SK-N-DZ (cell line): ENCODE results near the gene KRT78.

Experiments
- DNase-seq: peaks from one replicate; pipeline ENCODE4 v3.0.0-alpha.2; 2015; ENCODE audit warnings: low spot score

KRT78 gene

DNA sequence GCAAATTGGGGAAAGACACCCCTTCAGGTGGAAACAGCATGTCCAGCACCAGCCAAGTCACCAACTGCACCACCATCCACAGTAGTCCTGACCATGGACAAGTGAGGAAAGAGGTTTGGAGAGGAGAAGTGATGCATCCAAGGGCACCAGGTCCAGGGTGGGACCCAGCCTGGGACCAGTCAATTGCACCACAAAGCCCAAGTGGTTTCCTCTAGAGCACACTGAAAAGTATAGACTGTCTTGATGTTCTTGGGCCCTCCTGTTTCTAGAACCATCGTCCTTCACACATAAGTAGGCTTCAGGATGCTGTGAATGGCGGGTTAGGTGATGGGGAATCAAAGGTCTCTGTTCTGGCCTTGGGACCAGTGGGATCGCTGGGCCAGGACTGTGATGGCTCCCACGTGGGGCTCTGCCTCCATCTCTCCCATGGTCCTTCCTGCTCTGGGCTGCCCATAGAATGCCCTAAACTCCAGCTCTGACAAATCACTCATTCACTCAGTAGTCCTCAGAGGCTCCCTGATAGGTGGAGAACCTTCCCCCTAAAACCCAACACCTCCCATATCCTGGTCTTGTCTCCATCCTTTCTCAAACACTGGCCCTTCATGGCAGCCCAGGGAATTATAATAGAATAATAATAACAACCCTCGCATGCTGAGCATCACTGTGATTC lies 23.9 kb downstream of the KRT78 start:
- no peak for DNase-seq

GRCh38 chr12:52823761-52824450 lies 24.9 kb downstream of the KRT78 start:
- DNase-seq, result no peak

- DNase-seq, result no peak
These were observed 25.9 kb downstream of the KRT78 start for GRCh38 chr12:52822771-52823510.

DNA sequence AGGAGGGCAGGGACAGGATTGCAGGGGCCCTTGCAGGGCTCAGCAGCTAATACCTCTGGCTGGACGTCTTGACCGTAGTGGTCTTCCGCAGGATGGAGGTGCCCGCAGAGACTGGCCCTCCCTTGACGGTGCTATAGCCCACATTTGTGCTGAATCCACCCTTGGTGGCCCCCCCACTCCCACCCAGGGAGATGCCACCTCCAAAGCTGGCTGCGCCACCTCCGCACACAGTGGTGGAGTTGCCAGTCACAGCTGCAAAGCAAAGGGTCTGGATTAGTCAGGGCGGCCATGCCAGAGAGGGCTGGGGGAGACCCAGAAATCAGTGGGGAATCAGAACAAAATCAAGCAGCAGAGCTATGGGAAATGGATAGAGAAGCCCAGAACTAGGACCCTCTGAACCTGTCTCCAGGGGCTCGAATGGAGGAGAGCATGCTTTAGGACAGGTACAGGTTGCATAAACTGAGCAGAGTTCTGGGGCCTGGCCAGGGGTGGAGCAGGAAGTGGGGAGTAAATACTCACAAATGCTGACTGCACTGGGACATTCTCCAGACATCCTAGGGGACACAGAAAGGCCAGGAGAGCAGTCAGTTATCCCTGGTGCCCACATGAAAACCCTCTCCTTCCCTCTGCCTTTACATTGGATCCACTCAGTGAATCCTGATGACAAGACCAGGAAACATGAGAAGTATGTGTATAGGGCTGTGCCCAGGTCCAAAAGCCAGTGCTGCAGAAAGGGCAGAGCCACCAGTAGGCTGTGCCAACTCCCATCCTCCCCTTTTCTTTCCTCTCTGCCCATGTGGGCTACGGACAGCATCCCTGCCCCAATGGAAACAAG lies 26.8 kb downstream of the KRT78 start:
- no peak for DNase-seq

- no peak for DNase-seq
These were observed 27.6 kb downstream of the KRT78 start for GRCh38 chr12:52821071-52821730.

DNA sequence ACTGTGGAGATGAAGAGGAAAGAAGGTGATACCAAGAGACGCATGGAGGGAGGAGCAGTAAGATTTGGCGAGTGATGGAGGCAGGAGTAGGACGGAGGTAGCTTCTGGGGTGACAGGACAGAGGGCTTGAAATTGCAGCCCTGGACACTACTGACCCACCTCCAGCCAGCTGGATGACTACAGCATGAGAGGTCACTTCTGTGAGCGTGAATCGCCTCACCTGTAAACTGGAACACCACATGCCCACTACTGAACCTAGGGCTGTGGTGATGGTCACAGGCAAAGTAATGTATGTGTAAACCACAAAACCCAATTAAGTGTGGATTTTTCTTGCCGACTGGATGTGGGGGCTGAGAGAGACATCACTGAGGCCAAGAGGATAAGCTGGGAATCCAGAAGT lies 28.3 kb downstream of the KRT78 start:
- DNase-seq, result no peak

DNA sequence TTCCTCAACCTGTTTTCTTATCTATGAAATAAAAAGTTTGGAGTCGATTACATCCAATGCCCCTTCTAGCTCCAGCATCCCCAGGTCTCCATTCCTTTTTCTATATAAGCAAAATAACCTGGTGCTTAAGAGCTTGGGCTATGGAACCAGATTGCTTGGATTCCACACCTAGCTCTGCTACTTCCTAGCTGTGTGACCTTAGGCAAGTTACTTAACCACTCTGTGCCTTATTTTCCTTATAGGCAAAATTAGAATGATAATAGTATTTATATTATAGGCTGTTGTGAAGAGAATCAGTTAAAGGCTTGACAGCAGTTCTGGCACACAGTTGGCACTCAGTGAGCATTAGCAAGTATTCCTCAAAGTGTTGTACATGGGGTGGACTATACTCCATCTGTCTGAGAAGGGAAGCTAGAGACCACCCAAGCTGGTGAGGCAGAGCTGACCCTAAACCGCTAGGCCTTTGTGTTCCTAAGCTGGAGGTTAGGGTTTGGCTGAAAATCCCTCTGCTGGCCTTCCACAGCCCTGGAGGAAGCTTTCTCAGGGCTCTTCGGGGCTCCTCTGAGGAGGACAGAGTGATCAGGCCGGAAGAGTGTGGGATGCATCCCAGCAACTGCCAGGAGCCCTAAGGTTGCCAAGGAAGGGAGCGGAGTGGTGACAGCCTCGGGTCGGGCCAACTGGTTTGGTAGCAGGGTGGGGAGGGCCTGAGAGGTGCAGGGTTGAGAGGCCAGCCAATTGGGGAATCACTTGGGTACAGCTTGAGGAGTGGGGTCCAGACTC lies 28.9 kb downstream of the KRT78 start:
- DNase-seq, result no peak

DNA sequence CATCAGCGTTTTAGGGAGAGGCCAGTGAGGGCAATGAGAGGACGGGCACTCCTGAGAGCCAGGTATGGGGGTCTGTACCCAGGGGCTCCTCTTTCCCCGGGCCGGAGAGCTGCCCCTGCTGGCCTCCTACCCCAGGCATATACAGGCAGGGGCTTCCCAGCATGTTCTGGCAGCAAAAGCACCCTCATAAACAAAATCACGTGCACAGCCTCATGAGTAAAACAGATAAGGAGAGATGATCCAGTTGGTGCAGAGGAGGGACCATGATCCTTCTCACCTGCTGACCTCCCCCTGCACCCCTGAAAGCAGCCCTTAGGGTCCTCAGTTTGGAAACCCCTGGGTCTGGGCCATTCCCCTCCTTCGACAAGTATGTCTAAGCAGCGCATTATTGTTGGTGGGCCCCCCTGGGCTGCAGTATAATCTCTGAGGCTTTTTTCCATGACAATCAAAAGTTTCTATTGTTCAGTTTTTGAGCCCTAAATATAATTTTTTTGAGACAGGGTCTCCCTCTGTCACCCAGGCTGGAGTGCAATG lies 29.8 kb downstream of the KRT78 start:
- no peak for DNase-seq

- DNase-seq, result no peak
These were observed 30.4 kb downstream of the KRT78 start for GRCh38 chr12:52818388-52818787.

- no peak for DNase-seq
These were observed 31.0 kb downstream of the KRT78 start for GRCh38 chr12:52817699-52818238.

DNA sequence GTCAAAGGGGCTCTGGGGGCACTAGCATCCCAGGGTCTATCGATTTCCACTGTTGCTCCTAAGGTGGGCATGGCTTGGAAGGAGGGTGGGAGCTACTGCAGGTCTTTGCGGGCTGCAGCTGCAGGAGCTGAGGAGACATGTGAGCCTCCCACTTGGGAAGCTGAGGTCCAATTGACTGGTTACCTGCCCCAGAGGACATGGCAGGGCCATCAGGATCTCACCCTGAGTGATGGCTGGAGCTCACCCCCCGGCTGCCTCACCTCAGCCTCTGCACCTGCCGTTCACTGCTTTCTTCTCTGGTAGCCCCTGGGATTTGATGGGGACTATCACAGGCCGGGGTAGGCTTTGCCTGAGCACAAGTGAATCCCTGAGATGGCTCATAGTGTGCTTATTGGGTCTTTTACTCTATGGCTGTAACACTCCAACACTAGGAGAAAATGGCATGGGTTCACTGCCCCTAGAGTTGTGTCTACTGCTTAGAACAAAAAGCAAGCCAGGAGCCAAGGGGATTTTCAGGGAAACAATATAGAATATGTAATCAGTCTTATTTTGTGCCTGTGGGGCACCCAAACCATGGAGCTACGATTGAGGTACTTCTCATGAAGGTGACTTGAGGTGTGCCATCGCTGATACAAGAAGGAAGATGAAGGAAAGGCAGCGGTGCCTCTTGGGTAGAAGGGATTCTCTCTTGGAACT lies 31.6 kb downstream of the KRT78 start:
- DNase-seq, result no peak

DNA sequence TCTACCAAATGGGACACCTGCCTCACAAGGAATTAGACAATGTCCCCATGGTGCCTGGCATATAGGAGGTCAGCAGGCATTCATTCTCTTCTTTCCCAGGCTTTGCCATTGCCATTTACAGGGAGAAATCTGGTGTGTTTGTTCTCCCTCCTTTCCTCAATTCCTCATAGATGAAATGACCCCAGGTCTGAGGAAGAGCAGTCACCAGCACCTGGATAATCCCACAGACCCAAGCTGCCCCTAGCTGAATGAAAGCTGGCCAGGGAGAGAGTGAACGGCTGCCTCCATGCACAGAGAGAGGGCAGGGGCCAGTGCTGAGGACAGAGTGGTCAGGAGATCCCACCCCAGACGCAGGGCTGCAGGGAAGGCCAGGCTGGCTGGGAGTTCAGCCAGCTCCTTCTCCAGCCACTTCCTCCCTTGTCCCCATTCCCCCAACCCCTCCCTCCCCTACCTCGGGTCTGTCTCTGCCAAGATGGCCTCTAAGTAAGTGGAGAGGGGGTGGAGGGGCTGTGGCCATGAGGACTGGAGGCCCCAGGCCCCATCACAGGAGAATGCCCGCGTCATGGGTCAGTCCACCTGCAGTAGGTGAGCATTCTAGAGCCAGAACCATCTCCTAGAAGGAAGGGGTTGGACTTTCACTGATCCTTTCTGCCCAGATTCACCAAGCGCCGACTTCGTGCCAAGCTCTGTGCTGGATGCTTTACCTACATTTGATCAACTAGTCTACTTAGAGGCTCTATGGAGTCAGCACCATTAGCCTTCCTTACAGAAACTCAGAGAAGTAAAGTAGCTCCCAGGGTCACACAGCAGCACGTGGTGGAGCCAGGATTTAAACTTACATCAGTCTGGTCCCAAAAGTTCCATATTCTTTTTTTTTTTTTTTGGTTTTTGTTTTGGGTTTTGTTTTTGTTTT lies 32.9 kb downstream of the KRT78 start:
- DNase-seq, result no peak

DNA sequence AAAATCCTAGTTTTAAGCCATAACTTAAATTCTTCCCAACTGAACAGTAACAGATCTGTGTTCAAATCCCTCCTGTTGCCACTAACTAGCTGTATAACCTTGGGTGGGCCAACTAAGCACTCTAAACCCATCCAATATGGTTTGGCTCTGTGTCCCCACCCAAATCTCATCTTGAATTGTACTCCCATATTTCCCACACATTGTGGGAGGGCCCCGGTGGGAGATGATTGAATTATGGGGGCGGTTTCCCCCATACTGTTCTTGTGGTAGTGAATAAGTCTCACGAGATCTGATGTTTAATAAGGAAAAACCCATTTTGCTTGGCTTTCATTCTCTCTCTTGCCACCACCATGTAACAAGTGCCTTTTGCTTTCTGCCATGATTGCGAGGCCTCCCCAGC lies 33.6 kb downstream of the KRT78 start:
- no peak for DNase-seq

GRCh38 chr12:52814710-52815155 lies 34.1 kb downstream of the KRT78 start:
- DNase-seq, result no peak

DNA sequence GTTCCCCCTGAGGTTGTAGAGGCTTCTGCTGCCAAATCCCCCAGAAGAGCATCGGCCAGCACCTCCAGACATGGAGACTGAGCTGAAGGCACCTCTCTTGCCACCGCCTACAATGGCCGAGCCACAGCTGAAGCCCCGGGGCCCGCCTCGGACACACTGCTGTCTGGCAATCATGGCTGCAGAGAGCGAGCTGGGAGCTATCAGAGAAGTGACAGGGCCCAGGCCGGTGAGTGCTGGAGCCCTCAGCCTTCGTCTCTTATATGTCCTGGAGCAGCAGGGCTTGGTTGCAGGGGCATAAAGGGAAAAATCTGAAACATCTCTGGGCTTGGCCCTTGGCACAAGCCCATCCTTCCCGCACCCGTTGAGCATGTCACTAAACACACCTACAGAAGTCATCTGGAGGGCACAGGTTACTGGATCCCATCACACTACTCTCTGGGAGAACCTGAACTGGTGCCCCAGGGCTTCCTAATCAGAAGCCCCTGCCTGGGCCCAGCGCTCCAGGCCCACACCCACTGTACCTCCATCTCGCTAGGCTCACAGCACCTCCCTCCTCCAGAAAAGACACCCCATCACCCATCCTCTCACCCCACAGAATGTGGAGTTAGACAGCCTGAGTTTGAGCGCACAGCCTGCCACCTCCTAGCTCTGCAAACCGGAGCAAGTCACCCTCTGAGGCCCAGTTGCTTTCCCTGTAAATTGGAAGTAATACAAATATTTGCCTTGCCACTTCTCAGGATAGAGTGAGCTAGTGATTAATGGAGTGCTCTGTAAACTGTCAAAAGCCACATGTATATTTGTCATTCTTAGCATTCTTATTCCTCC lies 34.7 kb downstream of the KRT78 start, which contains the start of gene KRT4:
Gene KRT4, minus strand, starts transcription at position 232 of the 825 bp plus-strand sequence. Its CDS starts 58 bp downstream, at position 174.
- no peak for DNase-seq

DNA sequence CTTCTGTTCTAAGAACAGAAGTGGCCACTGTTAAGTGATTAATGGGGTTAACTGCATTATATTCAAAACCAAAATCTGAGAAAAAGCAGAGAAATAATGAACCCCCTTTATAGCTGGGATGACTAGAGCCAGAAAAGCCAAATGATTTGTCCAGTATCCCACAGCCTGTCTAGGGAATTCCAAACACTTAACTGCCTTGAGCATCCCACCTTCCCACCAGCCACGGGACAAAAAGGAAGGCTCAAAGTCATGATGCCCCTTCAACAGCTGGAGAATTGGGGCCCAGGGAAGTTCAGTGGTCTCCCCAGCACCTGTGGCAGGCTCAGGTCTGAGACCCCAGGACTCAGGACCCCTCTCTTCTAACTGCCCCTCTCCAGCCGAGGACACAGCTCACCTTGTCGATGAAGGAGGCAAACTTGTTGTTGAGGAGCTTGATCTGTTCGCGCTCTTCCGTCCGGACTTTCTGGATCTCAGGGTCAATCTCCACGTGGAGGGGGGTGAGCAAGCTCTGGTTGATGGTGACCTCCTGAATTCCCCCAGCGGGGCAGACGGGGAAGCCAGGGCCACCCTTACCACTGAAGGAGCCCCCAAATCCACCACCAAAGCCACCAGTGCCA lies 35.5 kb downstream of the KRT78 start:
- DNase-seq, result no peak

- no peak for DNase-seq
These were observed 36.0 kb downstream of the KRT78 start for GRCh38 chr12:52812749-52813148.
